Hepatic stellate cell (primary cell): ENCODE results near the gene SLC26A5.

Experiments
- DNase-seq: peaks from one replicate; pipeline ENCODE4 v3.0.0; 2011; ENCODE audit warnings: low spot score

The SLC26A5 gene

DNA sequence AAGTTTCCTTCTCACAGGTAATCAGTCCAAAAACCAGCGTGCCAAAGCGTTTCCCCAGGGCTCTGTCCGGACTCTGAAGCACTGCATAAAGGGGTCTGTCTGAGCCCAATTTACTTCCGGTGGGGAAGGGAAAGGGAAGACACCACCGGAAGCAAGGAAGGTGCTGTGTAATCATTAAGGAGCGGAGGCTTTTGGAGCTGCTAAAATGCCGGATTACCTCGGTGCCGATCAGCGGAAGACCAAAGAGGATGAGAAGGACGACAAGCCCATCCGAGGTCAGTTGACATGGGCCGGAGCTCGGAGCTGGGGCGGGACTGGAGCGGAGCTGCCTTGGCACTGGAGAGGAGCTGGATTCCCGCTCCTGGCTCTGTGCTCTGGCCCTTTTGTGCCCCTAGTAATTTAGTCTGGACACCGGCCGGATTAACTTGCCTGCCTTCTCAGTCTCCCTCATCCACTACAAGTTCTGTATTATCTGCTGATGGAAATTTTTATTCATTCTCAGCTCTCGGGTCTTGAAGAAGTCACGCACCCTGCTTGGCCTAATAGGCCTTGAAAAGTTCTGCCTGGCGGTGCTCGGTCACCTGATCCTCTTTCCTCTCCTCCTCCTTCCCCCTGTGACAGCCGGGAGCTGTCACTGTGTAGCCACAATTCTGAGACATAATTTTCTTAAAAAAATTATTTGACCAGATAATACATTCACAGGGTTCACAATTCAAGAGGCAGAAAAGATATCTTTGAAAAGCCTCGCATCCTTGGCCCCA is 98.3 kb downstream of the SLC26A5 start, which contains the start of gene PSMC2:
PSMC2 (plus strand) TSS at position 137 of the 761 bp plus-strand sequence; CDS start at position 206, 69 bp downstream.
- DNase-seq, result peak; percentile 81

DNA sequence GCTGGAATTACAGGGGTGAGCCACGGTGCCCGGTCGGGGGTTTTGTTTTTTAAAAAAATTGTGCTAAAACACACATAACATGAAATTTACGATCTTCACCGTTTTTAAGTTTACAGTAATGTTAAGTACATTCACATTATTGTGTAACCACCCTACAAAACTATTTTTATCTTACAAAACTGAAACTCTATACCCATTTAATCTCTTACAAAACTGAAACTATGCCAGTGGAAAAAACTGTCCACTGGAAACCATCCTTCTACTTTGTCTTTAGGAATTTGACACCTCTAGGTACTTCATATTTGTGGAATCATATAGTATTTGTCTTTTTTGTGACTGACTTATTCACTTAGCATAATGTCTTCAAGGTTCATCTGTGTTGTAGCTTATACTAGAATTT is 99.6 kb downstream of the SLC26A5 start:
- DNase-seq, result no peak

DNA sequence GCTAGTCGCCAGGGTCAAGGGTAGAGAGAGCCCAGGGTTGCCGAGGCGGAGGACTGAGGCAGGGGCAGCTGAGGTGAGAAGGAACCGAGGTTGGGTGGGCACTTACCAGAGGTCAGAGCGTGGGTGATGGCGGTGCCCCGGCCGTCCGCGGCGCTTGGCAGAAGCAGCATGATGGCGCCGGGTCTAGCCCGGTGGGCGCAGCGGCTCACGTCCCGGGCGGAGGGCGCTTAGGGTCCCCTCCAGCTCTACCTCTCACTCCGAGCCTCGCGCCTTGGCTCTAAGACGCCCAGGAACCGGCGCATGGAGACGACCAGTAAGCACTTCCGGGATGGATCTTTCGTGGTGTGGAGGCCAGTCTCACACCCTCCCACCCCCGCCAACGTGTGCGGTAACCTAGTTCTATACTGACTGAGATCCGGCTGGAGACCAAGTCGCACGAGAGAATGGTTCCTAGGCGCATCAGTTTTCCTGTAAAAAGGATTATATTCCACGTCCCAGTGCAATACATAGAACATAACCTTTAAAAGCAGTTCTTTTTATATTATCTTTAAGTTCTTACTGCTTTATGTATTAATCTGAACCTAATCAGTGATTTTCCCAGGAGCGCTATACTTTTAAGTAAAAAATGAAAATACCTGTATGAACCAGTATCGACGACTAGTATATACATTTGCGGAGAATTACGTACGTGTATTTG is 101.4 kb downstream of the SLC26A5 start, which contains the start of gene DNAJC2:
DNAJC2 (minus strand) TSS at position 315 of the 697 bp plus-strand sequence; CDS start at position 170, 145 bp downstream.
- peak; percentile 91 for DNase-seq

DNA sequence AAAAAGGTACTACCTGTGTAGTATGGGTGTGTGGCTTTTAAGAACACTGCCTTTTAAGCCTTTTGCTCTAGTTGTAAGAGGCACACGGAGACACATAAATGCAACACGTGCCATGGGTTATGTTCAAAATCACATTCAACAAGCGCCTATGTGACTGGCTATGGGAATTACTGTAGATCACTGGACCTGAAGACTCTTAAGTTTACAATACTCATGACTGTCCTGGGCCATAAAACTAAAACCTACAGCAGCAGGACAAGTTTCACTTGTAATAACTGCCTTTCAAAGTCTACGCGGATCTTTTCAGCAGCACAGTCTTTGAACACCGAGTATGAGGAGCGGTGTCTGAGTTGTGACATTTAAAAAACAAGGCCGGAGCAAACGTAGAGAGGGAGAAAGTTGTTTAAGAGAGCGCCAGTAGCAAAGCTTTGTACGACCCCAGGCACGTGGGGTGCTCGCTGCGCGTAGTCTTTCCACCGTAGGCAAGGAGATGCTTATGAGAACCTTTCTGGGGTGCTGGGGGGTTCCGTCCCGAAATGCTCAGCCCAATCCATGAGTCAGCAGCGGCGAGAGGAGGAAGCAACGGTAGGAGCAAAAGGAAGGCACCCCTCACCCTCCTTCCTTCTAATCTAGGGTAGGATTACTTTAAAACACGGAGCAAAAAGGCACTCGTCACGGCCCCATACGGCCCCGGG is 102.1 kb downstream of the SLC26A5 start:
- DNase-seq, result peak; percentile 33

DNA sequence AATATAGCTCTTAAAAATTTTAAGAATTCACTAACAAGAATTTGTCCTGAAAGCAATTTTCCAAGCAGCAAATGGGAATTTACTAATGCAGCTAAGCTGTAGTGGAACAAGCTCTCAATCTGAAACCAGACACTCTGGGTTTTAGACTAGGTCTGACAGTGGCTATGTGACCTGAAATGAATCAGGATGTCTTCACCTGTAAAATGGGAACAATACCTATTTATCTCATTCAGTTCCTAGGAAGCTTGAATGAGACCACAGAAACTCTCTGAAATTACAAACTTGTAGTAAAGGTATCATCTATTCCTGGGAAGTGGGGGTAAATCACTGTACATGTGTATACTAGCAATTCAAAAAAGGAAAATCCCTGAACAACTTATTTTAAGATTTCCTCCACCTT is 102.7 kb downstream of the SLC26A5 start:
- no peak for DNase-seq

DNA sequence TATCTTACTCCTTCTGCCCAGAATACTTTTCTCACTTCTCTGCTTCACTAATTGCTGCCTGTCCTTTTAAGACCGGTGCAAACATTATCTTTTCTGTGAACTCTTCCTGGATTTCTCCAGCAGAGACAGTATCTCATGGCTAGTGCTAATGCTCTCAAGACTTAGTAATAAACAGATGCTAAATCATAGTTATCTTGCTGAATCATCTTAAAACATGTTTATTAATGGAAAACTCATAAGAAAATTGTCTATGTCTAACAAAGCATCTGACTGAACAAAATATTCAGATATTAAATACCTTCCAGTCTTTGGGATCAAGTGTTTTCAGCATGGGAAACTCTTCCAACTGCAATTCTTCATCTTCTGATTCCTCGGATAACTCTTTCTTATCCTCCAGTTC is 104.5 kb downstream of the SLC26A5 start:
- DNase-seq, result no peak

DNA sequence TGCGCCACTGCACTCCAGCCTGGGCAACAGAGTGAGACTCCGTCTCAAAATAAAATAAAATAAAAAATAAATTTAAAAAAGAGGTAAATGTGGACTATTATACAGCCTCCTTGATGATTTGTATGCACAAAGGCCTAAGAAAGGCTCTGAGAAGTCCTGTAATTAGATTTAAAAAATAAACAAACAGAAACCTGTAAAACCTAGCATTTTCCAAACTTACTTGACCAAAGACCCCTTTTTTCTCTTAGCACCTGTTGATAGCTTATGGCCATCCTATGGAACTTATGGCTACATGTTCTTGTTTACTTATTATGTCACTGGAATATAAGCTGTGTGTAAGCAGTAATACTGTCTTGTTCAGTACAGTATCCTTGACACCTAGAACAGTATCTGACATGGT is 107.1 kb downstream of the SLC26A5 start:
- no peak for DNase-seq

DNA sequence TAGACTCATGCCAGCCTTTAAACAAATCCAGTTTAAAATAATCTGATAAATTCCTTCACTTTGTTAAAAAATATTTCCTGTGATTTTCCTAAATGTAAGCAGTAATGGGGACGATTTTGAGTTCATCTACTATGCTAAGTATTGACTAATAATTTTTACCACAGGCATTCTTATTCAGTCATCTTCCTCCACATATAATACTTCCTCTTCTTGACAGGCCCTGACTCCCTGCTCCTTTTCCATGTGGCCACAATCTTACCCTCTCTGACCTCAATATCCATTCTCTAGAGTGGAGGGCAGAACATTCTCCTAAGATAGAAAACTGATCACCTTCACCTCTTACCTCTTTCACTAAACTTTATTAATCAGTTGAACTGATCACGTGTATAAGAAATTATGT is 109.2 kb downstream of the SLC26A5 start:
- no peak for DNase-seq

DNA sequence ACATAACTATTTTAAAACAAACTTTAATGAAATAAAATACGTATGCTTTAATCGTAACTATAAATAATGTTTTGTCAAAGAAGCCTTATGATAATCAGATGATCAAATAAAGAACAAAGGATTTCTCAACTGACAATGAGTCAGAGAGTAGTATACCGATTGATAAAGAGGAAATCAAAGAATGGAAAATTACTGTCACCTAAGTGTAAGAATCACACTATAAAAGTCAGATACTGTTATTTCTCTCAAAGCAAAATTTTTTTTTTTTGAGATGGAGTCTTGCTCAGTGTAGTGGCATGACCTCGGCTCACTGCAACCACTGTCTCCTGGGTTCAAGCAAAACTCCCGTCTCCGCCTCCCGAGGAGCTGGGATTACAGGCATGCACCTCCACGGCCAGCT is 120.3 kb downstream of the SLC26A5 start:
- no peak for DNase-seq
